GM19463 (cell line): ENCODE results near the gene POLR3H.
"Not testable (repeated sequence)": the region's sequence is repeated elsewhere in the genome, so short reads cannot be mapped to it uniquely, and the experiment has no call there.

Experiments used
- ATAC-seq: cut with Tn5 transposase; IDR thresholded peaks from one replicate; pipeline ENCODE4 v1.9.1; 2021; ENCODE audit warnings: mild to moderate bottlenecking, moderate library complexity; ENCODE audit not compliant: unreplicated experiment

Gene POLR3H, protein sequence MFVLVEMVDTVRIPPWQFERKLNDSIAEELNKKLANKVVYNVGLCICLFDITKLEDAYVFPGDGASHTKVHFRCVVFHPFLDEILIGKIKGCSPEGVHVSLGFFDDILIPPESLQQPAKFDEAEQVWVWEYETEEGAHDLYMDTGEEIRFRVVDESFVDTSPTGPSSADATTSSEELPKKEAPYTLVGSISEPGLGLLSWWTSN

GRCh38 chr22:41543854-41544670 is at the start of gene POLR3H:
Gene POLR3H (minus strand): TSS chr22:41544470. CDS start chr22:41544101, 369 bp downstream.
- ATAC-seq = peak; percentile 95

- ATAC-seq = not testable (repeated sequence)
These were observed 49.2 kb upstream of the POLR3H start for GRCh38 chr22:41593336-41593960.

DNA sequence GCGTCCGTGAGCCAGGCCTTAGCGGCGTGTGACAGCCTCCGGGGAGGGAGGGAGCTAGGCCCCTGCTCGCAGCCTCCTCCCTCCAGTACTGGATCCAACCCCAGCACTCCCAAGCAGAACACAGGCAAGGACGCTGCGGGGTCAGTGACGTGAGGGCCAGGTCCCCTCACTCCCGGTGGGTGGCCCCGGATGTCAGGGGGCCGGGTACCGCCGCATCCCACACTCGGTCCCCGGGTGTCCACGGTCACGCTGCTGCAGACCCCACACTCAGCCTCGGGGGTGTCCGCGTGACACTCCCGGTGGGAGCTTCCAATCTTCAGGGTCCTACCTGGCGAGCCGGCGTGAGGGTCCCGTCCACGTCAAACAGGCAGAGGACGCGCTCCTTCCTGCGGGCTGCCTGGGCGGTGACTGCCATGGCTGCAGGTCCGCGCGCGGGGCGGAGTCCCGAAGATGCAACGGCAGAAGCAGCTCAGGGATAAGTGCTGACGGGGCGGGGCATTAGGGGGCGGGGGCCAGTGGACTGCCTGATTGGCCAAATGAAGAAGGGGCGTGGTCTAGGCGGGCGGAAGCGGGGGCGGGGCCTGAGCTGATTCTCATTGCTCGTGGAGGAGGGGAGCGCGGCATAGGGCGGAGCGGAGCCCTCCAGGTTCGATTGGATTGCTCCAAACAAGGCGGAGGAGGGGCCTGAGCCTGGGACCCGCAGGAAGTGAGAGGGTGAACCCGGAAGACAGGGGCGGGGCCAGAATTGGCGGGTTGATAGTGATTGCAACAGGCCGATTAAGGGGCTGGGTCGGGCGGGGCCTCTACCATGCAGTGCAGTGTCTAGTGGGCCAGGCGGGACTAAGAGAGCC is 45.3 kb upstream of the POLR3H start, which contains the start of gene PMM1:
Gene PMM1, minus strand, starts transcription at position 450 of the 851 bp plus-strand sequence. Its CDS starts 35 bp downstream, at position 415.
- peak; percentile 87 for ATAC-seq

DNA sequence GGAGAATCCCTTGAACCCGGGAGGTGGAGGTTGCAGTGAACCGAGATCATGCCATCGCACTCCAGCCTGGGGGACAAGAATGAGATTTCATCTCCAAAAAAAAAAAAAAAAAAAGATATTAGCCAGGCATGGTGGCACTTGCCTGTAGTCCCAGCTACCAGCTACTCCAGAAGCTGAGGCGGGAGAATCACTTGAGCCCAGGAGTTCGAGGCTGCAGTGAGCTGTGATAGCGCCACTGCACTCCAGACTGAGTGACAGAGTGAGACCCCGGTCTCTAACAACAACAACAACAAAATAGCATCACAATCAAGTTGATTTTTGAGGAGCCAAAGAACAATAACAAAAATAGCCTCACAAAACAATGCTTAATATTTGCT is 43.1 kb upstream of the POLR3H start:
- no peak for ATAC-seq

DNA sequence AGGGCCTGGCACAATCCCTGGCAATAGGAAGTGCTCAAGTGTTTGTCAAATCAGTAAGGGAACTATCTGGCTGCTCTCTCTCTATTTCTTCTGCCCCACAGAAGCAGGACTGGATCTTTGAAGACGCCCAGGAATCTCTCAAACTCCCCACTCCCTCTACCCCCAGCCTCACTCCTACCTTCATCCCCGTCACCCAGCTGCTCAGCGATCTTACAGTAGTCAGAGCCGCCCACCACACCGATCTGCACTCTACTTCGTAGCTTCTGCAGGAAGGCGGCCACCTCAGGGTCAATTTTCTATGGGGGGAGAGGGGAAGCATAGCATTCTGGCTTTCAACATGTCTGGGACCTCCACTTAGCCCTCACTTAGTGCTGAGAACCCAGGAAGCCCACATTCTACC is 41.6 kb upstream of the POLR3H start:
- ATAC-seq = no peak

DNA sequence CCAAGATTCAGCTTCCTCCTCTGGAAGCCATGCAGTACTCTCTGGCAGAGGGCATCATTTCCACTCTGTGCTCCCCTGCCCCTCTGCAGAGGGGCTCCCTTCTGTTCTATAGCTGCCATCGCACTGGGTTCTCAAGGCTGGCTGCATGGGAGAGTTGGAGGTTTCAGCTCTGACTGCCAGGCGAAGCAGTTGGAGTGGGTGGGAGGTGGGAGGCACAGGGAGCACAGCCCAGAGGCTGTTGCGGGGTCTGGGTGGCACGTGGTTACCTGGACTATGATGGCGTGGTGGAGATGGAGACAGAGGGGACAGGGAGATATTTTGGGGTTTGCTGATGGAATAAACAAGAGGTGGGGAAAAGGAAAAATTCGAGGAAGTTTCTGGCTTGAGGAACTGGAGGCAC is 40.6 kb upstream of the POLR3H start:
- ATAC-seq = no peak

DNA sequence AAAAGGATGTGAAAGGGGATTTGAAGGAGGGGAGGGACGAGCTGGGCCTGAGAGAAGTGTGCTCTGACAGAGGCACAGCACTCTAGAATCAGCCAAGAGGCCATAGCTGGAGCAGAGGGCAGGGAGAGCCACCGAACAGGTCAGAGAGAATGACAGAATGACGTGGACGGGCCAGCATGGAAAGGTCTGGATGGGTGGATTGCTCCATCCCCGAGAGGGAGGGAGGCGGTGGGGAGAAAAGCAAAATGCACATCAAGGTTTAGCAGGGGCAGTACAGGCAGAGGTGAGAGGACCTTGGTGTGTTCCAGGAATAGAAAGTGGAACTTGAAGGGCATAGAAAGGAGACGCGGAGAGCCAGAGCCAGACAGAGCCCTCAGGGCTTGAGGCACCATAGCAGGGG is 38.4 kb upstream of the POLR3H start:
- no peak for ATAC-seq

DNA sequence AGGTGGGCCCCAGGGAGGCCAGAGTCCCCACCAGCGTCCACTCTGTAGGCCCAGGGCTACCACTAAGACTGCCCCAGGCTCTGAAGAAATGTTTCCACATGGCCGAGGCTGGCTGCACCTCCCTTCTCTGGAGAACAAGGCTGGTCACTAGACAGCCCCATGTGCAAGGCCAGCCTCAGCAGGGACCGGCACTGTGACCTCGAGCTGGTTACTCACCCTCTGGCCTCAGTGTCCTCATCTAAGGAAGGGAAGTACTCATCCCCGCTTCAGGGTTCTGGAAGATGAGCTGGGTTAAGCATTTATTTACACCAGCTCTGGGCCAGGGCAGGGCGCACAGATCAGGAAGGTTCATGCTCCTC is 35.7 kb upstream of the POLR3H start:
- ATAC-seq = no peak

DNA sequence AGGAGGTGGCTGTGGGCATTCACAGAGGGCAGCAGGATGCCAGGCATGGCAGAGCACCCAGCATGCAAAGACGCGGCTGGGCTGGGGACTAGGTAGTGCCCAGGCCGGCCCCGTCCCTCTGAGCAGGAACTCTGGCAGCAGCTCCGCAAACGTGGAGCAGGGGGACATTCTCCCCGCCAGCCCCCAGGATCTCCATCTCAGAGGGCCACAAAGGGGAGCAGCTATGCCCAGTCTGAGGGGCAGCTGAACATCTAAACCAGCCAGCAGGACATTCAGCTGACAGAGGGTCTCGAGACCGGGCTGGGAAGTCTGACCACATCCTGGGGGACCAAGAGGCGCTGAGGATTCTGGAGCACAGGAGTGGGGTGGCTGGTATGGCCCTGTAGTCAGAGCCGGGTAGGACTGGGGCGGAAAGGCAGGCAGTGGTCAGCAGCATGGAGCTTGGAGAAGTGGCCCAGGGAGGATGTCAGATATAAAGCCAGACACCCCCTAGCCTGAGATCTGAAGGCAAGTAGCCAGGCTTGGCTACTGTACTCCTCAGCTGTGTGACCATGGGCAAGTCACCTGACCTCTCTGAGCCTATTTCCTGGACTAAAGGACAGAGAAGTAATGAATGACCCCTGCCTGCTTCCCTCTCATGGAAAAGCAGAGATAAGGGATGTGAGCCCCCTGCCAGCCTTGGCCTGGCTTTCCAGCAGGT is 35.2 kb upstream of the POLR3H start:
- no peak for ATAC-seq

DNA sequence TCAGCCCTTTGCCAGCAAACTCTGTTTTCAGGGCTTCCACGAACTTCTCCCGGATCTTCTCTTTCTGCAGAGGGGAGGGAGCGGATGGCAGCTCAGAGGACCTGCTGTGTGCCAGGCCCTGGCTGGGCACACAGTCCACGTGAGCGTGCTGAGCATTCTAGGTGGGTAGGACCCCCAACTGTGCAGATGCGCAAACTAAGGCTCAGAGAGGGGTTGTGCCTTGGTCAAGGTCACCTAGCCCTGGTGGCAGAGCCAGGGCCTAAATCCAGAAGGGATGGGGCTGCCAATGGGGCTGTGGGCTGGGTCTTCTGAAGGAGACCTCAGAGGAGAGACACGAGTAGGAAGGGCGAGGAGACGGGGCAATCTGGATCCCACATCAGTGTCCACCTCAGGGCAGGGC is 34.5 kb upstream of the POLR3H start:
- no peak for ATAC-seq

- ATAC-seq = no peak
These were observed 33.8 kb upstream of the POLR3H start for GRCh38 chr22:41578114-41578513.

GRCh38 chr22:41576877-41577276 is 32.6 kb upstream of the POLR3H start:
- no peak for ATAC-seq

DNA sequence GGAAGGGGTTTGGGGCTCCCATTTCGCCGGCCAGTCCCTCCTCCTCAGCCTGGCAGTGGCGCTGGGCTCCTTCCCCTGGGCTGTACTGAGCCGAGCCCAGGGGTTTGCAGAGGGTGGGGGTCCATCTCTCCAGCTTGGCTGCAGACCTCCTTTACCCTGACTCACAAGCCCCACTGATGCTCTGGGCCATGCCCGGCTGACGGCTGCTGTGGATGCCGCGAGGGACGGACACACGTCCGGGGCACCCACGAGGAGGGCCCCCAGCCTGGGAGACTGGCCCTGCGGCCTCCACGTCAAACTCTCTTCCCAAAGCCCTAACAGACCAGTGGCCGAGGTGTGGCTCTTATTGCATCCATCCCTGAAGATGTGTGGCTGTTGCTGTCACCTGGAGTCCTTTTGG is 31.3 kb upstream of the POLR3H start:
- no peak for ATAC-seq

- no peak for ATAC-seq
These were observed 30.6 kb upstream of the POLR3H start for GRCh38 chr22:41574847-41575381.

DNA sequence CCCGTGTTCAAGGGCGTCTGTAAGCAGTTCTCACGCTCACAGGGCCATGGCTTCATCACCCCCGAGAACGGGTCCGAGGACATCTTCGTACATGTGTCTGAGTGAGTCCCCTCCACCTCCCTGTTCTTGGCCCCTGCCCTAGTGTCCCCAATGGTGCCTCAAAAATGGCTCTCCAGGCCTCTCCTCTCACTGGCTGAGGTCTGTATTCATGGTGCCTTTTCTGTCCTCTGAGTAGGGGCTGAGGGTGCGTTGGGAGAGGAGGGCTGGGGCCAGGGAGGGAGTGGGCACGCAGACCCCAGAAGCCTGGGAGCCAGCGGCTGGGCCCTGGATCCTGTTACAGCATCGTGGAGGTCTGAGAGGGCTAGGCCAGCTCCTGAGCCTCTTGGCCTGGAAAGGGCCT is 29.4 kb upstream of the POLR3H start:
- ATAC-seq = no peak

- not testable (repeated sequence) for ATAC-seq
These were observed 28.0 kb upstream of the POLR3H start for GRCh38 chr22:41572305-41572704.

DNA sequence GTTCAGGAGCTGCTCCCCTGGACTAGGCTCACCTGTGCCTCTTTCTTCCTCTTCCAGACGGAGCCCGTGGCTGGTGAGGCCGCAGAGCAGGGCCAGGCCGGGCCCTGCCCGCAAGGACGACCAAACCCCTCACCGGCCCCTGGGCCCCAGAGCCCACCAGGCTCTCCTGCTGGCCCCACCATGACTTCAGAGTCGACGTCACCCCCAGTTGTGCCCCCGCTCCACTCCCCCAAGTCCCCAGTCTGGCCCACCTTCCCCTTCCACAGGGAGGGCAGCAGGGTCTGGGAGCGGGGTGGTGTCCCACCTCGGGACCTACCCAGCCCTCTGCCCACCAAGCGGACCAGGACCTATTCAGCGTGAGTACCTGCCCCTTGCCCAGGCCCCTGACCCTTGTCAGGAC is 27.5 kb upstream of the POLR3H start:
- ATAC-seq = no peak

DNA sequence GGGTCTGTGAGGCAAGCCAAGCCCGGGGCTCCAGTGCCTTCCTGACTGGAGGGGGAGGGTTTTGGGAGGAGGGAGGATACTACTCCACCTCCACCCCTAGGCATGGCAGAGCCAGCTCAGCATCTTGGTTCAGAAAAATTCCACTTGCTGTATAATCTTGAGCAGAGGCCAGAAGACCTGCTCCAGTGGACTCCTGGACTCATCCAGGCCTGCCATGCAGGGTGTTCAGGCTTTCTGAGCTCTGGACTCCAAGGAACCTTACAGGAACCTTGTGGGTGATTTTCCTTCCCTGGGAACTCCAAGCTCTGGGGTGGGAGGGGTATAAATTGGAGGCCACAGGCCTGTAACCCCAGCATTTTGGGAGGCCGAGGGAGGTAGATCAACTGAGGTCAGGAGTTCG is 26.0 kb upstream of the POLR3H start:
- no peak for ATAC-seq

DNA sequence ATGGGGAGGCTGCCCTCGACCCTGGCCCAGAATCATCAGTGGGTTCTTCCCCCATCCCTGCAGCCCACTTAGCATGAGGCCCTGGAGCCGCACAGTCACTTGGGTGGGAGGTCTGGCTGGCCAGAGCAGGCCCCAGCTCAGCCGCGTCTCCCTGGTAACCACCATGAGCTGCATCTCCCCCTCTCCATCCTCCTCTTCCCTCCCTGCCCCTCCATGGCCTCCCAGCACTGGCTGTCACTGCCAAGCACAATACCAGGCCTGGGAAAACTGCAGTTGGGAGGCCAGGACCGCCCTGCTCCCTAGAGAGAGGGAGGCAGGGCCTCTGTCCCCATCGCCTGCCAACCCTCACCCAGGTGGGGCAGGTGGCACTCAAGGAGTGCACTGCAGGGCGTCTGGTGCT is 24.5 kb upstream of the POLR3H start:
- ATAC-seq = no peak

GRCh38 chr22:41567512-41567768 is 23.2 kb upstream of the POLR3H start:
- no peak for ATAC-seq
